Ovary (tissue), 3 donors: ENCODE data around the gene NMRK2.

ENCODE experiments used
- EP300 ChIP-seq: sonication (generic); formaldehyde crosslinking; IDR thresholded peaks from one replicate; pipeline ENCODE4 v1.6.1; 2017; ENCODE audit warnings: antibody characterized with exemption
- TF ChIP-seq, protein P1 (sequence below), 3 donors: fragments of 450-650 bp in 2 of 3; fragments of 200-600 bp in 1 of 3; IDR thresholded peaks; one replicate each; pipeline versions ENCODE4 v1.5.1 to v1.8.0; 2016 to 2022; ENCODE audit warnings: antibody characterized with exemption in 3 of 3, mild to moderate bottlenecking in 1 of 3
- donor health status: DM: no; HTN: no; CAD: no.

DNA sequence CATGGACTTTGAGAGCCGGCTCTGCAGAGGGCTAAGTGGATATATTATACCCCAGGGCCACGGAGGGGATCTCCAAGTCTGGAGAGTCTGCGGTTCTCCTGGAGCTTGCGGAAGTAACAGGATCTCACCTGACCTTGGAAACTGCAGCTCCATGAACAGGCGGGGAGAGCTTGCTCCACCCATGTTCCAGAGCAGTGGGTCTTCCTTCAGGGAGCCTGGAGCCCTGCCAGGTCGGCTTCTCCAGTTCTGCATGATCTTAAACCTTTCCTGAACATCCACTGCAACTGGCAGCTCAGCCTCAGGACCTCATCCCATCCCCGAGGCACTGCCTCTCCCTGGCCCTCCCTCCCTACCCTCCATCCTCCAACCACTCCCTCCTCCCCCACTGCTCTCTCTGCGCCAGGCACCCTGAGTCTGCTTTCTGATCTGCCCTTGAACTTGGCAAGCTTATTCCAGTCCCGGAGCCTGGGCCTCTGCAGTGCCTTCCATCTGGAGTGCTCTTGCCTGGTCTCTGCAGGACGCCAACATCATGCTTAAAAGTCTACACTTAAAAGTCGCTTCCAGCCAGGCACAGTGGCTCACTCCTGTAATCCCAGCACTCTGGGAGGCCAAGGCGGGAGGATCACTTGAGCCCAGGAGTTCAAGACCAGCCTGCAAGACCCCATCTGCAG lies 39.2 kb upstream of the NMRK2 start:
- TF ChIP-seq, protein P1, sequence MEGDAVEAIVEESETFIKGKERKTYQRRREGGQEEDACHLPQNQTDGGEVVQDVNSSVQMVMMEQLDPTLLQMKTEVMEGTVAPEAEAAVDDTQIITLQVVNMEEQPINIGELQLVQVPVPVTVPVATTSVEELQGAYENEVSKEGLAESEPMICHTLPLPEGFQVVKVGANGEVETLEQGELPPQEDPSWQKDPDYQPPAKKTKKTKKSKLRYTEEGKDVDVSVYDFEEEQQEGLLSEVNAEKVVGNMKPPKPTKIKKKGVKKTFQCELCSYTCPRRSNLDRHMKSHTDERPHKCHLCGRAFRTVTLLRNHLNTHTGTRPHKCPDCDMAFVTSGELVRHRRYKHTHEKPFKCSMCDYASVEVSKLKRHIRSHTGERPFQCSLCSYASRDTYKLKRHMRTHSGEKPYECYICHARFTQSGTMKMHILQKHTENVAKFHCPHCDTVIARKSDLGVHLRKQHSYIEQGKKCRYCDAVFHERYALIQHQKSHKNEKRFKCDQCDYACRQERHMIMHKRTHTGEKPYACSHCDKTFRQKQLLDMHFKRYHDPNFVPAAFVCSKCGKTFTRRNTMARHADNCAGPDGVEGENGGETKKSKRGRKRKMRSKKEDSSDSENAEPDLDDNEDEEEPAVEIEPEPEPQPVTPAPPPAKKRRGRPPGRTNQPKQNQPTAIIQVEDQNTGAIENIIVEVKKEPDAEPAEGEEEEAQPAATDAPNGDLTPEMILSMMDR (IDR thresholded peaks at IDR 0.05), result no peak
- no peak for TF ChIP-seq EP300
